RKO (cell line): ENCODE measurements around the gene DDX50.
A peak's percentile ranks its signal among the peaks of the same experiment; 100 is the strongest.

Experiments
- DNase-seq: peaks from one replicate; pipeline ENCODE4 v3.0.0-alpha.2; 2016; ENCODE audit warnings: low spot score

Gene DDX50

DNA sequence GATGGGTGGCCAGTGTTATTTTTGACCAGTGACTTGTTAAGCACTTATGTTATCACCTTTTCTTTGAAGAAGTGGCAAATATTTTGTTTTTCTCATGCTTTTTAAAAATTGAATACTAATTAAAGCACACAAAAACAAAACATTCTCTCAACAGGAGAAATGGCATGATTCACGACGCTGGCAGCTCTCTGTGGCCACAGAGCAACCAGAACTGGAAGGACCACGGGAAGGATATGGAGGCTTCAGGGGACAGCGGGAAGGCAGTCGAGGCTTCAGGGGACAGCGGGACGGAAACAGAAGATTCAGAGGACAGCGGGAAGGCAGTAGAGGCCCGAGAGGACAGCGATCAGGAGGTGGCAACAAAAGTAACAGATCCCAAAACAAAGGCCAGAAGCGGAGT, 81.3 kb downstream of the DDX50 start:
- no peak for DNase-seq

DNA sequence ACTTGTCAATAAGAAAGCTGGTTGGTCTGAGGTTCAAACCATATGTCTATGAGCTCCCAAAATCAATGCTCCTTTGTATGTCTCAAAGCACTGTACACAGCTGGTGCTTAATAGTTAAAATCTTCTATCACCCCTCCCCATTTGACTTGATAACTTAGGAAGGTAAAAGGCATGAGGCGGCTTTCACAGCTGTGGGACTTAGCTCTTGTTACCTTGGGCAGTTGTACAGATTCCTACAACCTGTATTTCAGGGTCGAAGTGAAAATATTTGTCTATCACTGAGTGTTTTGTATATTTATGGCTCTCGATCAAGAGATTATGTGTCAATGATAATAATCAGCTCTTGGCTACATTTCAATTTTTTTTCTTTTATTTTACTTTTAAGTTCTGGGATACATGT, 86.5 kb downstream of the DDX50 start:
- no peak for DNase-seq

DNA sequence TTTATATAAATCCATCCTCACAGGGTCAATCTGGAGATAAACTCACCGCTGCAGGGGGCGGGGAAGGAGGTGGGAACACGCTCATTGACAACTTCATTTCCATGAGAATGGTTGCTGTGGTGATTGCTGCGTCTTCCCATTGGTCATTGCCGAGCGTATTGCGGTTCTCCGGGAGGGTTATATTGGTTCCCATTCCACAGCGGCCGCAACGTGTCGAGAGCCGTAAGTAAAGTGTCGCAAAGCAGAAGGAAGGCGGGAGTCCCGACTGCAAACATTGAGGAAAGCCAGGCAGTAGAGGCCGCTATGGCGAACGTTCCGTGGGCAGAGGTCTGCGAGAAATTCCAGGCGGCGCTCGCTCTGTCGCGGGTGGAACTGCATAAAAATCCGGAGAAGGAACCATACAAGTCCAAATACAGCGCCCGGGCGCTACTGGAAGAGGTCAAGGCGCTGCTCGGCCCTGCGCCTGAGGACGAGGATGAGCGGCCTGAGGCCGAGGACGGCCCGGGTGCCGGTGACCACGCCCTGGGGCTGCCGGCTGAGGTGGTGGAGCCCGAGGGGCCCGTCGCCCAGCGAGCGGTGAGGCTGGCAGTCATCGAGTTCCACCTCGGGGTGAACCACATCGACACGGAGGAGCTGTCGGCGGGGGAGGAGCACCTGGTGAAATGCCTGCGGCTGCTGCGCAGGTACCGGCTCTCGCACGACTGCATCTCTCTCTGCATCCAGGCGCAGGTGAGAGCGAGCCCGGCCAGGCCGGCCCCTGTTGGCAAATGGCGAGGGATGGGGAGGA, 87.6 kb downstream of the DDX50 start, which contains the start of gene KIFBP:
Gene KIFBP (plus strand): TSS at position 274 of the 787 bp plus-strand sequence. CDS start 30 bp downstream, at position 304.
- peak; percentile 99 for DNase-seq

DNA sequence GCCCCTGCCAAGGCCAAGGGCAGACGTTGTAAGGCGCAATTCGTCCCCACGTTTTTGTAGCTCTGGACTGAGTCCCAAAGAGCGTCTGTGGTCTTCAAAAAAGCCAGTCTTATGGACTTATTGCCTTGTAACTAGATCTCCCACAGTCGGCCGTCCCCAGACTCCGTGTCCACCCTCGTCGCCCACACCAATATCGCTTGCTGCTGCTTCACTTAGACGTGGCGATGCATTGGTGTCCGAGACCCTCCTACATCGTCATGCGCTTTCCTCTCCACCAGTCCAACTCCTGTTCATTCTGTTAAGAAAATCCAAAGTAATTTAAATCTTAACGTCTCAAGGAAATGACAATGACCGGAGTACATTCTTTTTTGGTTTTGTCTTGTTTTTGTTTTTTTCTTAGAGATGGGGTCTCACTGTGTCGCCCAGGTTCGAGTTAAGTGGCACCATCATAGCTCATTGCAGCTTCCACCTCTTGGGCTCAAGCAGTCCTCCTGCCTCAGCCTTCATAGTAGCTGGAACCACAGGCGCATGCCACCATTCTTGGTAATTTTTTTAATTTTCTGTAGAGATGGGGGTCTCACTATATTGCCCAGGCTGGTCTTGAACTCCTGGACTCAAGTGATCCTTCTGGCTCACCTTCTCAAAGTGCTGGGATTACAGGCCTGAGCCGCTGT, 88.3 kb downstream of the DDX50 start:
- DNase-seq: no peak

DNA sequence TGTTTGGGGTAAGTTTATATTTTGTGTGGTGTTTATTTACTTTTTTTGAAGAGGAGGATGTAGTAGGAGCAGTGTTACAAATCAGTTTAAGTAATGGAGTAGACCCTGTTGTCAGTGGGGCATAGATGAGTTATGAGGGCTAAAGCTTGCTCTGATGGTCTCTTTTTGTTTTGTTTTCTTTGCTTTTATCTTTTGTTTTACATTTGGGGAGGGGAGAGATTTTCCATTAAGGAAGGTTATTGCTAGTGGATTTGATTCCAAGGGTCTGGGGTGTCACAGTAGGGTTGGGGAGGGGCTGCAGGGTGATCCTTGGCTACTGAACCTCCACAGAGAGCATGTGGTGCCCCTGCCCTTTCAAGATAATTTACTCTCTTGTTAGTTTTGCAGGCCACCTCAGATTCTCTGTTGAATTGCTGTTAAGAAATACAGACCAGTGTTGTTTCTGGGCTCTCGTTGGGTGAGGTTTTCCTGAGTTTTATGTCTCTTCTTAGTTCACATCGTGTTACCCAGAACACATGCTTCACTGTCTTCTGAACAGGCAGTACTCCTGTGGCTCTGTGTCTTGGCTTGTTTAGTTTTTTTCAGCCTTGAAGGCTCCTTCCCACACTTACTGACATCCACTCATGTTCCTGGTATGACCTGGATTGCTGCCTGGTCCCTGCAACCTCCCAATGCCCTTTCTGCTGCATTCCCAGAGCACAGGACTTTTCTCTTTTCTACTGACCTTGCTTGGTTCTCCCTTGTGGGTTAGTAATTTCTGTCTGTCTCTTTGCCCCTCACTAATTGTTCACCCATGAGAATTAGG, 91.7 kb downstream of the DDX50 start:
- no peak for DNase-seq
